HT-29 (cell line): ENCODE results near the gene HDDC3. TPM values are rescaled to one million over a fixed set of nuclear protein-coding genes. Genes with fewer than 3 reads are reported as not detected.
"Not testable (repeated sequence)": the region's sequence is repeated elsewhere in the genome, so short reads cannot be mapped to it uniquely, and the experiment has no call there.

ENCODE experiments used
- DNase-seq: peaks from one replicate; pipeline ENCODE4 v3.0.0-alpha.2; 2015; ENCODE audit warnings: low spot score
- total RNA-seq: library from RNA; depleted of rRNA; stranded (reverse); fragments of >200 nt; shearing (Covaris generic); gene quantifications from 2 replicates; pipeline ENCODE4 v1.2.3, GENCODE V29; 2014

The HDDC3 gene
- total RNA-seq, 1 experiment from 2014 or later = 41.1 TPM

- DNase-seq = no peak
These were observed 21.7 kb downstream of the HDDC3 start for GRCh38 chr15:90910441-90911301.

DNA sequence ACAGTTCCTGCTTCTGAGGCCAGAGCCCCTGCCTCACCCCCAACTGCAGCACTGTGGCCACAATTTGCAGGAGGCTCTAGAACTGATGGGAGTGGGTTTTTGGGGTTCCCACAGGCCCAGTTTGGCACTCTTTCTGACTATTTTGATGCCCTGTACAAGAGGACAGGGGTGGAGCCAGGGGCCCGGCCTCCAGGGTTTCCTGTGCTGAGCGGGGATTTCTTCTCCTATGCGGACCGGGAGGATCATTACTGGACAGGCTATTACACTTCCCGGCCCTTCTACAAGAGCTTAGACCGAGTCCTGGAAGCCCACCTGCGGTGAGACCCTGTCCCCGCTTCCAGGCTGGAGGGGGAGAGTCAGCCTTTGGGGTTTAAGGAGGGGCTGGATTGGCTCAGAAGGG, 22.4 kb downstream of the HDDC3 start:
- DNase-seq = no peak

- DNase-seq = not testable (repeated sequence)
These were observed 22.9 kb downstream of the HDDC3 start for GRCh38 chr15:90909449-90909848.

DNA sequence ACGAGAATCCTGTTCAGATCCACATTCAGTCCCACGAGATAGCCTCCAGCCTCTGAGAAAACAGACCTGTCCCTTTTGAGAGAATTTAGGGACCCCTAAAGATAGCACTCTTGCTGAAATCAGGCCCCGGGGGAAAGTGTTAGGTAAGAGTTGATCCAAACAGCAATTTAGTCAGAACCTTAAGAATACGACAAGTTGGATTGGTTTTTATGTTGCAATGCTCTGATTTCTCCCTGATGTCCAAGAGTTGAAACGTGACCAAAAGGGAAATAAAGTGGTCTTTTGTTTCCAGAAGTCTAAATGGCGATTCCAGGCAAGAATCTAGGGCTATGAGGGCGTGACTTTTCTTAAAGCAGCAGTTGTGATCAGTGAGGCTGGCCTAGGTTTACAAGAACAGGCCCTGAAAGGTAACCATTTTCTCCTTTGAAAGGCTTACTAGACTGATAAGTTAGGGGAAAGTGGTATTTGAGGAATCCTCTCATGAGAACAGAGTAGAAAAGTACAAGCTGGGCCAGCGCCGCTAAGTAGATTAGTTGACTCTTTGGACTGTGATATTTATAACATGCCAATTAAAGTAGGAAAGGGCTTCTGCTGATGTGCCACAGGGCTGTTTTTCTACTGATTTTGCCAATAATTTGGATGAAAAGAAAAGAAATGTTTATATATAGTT, 24.4 kb downstream of the HDDC3 start:
- DNase-seq = no peak

- no peak for DNase-seq
These were observed 25.2 kb downstream of the HDDC3 start for GRCh38 chr15:90907051-90907660.

DNA sequence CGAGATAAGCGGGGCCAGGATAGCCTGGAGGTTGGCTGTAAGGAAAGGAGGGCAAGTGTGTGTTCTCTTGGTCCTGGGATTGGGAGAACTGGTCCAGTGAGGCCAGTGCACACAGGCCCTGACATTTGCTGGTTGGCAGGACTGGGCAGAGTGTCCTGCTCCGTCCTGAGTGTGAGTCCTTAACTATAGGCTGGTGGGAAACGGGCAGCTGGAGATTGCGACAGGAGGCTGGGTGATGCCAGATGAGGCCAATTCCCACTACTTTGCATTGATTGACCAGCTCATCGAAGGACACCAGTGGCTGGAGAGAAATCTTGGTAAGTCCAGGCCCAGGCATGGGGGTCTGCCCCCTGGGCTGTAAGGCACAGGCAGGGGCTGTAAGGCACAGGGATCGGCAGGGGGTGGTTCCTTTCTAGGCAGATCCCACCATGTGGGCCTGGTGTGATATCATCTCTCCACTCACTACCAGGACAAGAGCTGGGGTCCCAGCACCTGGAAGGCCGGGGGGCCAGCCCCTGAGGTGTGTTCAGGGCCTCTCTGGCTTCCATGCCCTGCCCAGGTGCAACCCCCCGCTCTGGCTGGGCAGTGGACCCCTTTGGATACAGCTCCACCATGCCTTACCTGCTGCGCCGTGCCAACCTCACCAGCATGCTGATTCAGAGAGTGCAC, 26.0 kb downstream of the HDDC3 start:
- no peak for DNase-seq

DNA sequence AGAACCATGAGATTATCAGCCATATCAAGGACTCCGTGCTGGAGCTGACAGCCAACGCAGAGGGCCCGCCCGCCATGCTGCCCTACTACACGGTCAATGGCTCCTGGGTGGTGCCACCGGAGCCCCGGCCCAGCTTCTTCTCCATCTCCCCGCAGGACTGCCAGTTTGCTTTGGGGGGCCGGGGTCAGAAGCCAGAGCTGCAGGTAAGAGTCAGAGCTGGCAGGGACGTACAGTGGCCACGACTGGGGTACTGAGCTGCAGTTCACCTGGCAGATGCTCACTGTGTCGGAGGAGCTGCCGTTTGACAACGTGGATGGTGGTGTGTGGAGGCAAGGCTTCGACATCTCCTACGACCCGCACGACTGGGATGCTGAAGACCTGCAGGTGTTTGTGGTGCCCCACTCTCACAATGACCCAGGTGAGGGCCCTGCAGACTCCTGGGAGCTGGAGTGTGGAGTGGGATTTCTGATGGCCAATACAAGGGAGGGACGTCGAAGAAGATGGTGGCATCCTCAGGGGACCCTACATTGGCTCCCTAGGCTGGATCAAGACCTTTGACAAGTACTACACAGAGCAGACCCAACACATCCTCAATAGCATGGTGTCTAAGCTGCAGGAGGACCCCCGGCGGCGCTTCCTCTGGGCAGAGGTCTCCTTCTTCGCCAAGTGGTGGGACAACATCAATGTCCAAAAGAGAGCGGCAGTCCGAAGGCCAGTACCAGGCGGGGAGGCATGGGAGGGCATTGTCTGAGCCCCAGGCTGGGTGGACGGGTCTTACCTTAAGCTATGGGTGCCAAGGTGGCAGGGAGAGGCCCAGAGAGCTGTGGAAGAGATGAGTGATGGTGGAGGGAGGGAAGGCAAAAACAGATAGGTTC, 26.8 kb downstream of the HDDC3 start:
- DNase-seq = no peak

DNA sequence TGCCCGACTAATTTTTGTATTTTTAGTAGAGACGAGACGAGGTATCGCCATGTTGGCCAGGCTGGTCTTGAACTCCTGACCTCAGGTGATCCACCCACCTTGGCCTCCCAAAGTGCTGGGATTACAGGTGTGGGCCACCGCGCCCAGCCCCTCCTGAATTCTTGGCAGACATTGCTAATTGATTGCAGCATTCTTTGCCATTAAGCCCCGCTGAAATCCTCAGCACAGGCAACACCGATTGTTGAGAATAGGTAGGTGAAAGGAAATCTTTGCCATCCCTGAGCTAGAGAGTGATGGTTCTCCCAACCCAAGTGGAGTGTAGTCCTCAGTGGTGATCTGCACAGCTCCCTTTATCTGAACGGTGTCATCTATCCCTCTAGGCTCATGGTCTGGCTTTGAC, 27.6 kb downstream of the HDDC3 start:
- DNase-seq = no peak

- DNase-seq = peak; percentile 78
These were observed 28.4 kb downstream of the HDDC3 start for GRCh38 chr15:90903733-90904536.

DNA sequence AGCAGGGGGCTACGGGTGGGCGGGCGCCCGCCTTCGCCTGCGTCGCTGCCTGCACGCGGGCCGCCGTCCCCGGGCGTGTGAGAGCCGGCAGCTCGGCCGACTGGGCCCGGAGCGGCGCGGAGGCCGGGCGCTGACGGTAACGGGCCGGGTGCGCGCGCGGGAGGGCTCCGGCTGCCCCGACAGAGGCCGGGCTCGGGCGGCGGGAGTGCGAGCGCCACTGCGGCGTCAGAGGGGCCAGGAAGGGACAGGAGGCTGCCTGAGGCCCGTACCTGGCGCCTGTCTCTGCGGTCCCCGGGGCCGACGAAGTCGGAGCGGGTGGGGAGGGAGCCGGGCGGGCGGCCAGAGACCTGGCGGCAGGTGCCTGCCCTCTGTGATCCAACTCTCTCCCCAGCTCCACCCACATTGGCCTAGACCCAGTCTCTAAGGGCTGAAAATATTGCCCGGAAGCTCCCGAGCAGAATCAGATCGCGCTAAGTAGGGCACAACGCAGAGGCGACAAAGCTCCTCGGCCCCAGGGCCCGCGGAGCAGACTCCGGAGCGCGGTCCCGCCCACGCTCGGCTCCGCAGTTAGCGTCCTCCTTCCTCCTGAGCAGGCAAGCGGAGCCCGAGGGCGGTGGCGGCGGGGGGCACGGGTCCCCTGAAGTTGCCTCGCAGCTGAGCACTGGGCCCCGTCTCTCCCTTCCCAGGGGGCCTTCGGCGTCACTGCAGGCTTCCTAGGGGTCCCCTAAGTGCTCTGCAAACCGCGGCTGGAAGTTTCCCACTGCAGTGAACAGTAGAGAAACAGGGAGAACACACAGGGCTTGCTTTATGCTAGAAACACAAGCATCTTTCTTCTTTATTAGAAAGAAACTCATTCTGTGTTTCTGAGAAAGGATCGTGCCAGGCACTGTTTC, 29.3 kb downstream of the HDDC3 start, which contains the start of gene MAN2A2:
MAN2A2 (plus strand) TSS at position 463 of the 893 bp plus-strand sequence. CDS start 906 bp downstream, outside the sequence.
- peak; percentile 85 for DNase-seq

GRCh38 chr15:90902040-90902839, 30.1 kb downstream of the HDDC3 start:
- peak; percentile 88 for DNase-seq

- DNase-seq = no peak
These were observed 30.9 kb downstream of the HDDC3 start for GRCh38 chr15:90901175-90902039.

- not testable (repeated sequence) for DNase-seq
These were observed 35.2 kb downstream of the HDDC3 start for GRCh38 chr15:90897131-90897655.

DNA sequence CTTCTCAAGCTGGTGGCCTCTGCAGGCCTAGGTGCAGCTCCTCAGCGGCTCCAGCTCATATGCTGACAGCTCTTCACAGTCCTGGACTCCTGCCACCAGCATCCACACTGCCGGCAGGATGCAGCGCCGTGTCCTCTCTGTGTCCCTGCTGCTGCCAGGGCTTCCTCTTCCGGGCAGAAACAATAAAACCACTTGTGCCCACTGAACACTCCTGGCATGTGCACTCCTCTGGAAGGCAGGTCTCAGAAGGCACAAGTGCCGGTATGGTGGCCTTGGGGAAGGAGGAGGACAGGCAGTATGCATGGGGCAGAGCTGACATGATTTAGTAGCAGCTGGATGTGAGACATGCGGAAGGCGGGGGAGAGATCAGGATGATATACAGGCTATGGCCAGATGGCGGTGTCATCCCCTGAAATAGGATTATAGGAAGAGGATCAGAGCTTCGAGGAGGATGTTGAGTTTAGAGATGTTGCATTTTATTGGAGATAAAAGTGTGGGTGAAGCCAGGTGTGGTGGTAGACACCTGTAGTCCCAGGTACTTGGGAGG, 36.7 kb downstream of the HDDC3 start:
- DNase-seq = peak; percentile 51

- DNase-seq = no peak
These were observed 38.9 kb downstream of the HDDC3 start for GRCh38 chr15:90893175-90894090.
